Lung (tissue), 12 donors: ENCODE results near the gene NTHL1. TPM values are rescaled to one million over a fixed set of nuclear protein-coding genes. Genes with fewer than 3 reads are reported as not detected.

Experiments
- ATAC-seq: fragments of 200-7000 bp; cut with Tn5 transposase; one replicate; pipeline ENCODE4 v1.9.1; 2020; ENCODE audit warnings: moderate number of reproducible peaks; ENCODE audit not compliant: insufficient read depth, low FRiP score
- DNase-seq, 3 donors: peaks; one replicate each; pipeline ENCODE4 v3.0.0-alpha.2; 2013 to 2017
- H3K27ac ChIP-seq, 2 donors: one replicate each; pipeline ENCODE4 v1.5.1; 2013; ENCODE audit warnings: mild to moderate bottlenecking in 2 of 2, moderate library complexity in 2 of 2, control low read depth in 1 of 2, inconsistent platforms in 1 of 2, low read depth in 1 of 2, low read length in 1 of 2
- H3K27me3 ChIP-seq, 3 donors: one replicate each; pipeline ENCODE4 v1.5.1; 2013; ENCODE audit warnings: low read length in 2 of 3; ENCODE audit not compliant: control insufficient read depth in 3 of 3, insufficient read depth in 3 of 3
- H3K36me3 ChIP-seq, 4 donors: one replicate each; pipeline ENCODE4 v1.5.1; 2013; ENCODE audit warnings: low read length in 4 of 4, mild to moderate bottlenecking in 1 of 4, moderate library complexity in 1 of 4; ENCODE audit not compliant: control insufficient read depth in 4 of 4, insufficient read depth in 4 of 4
- H3K4me1 ChIP-seq, 5 donors: one replicate each; pipeline ENCODE4 v1.5.1; 2013; ENCODE audit warnings: low read length in 5 of 5, mild to moderate bottlenecking in 2 of 5, moderate library complexity in 1 of 5; ENCODE audit not compliant: control insufficient read depth in 5 of 5, insufficient read depth in 5 of 5
- H3K4me3 ChIP-seq: one replicate; pipeline ENCODE4 v1.5.1; 2013; ENCODE audit warnings: mild to moderate bottlenecking, control low read depth, moderate library complexity
- H3K9ac ChIP-seq, 2 donors: one replicate each; pipeline ENCODE4 v1.5.1; 2013; ENCODE audit warnings: low read length in 2 of 2, control low read depth in 1 of 2; ENCODE audit not compliant: insufficient read depth in 1 of 2
- H3K9me3 ChIP-seq, 4 donors: one replicate each; pipeline ENCODE4 v1.5.1; 2013; ENCODE audit warnings: low read length in 3 of 4, mild to moderate bottlenecking in 1 of 4, moderate library complexity in 1 of 4; ENCODE audit not compliant: control insufficient read depth in 4 of 4, insufficient read depth in 3 of 4
- WGBS, 2 donors: extraction: QIAGEN DNeasy Blood & Tissue Kit; methylation state at CpG; one replicate each; pipeline ENCODE4 v1.1.7; 2013; 5-methylcytosine and 5-hydroxymethylcytosine counted together
- polyA plus RNA-seq, 2 donors: library from polyadenylated mRNA; stranded (reverse); fragments of 200-250 nt; gene quantifications; one replicate each; pipeline ENCODE4 v1.2.1, GENCODE V29; 2013
- total RNA-seq, 2 donors: library from RNA; depleted of rRNA in 1 of 2; stranded (reverse); fragments of >200 nt in 1 of 2; gene quantifications; one replicate each; pipeline ENCODE4 v1.2.1, GENCODE V29; 2014 to 2021
- TF ChIP-seq, protein P1 (sequence below): IDR thresholded peaks from 2 replicates; pipeline ENCODE4 v1.5.1; 2012; ENCODE audit warnings: mild to moderate bottlenecking; ENCODE audit errors: control extremely low read depth, extremely low read depth
- donor health status: control.
- donor health status: control.
- donor health status: Bipolar disorder and iron deficiency.
- donor health status: healthy.
- donor health status: DM: yes; HTN: yes; CAD: no.

NTHL1 gene
- total and polyA plus RNA-seq, 4 donors, result 19.3 to 43.5 (median 29.1) TPM

- no peaks in the 10 kb centered on the region for H3K27me3 ChIP-seq
- ATAC-seq (no peak), DNase-seq (no peak)
- H3K4me3 ChIP-seq, result no peak overlapping the region
- no peaks in the 10 kb centered on the region for H3K9me3 ChIP-seq
- H3K27ac ChIP-seq, result no peak overlapping the region
- WGBS, 2 donors, result 93 to 99% methylated on average over 13 of the region's 13 CpGs
- peaks cover 7 to 70% (median 38%) of the 10 kb centered on the region in 4 donors for H3K36me3 ChIP-seq
- H3K9ac ChIP-seq, result no peak overlapping the region
- TF ChIP-seq, protein P1, sequence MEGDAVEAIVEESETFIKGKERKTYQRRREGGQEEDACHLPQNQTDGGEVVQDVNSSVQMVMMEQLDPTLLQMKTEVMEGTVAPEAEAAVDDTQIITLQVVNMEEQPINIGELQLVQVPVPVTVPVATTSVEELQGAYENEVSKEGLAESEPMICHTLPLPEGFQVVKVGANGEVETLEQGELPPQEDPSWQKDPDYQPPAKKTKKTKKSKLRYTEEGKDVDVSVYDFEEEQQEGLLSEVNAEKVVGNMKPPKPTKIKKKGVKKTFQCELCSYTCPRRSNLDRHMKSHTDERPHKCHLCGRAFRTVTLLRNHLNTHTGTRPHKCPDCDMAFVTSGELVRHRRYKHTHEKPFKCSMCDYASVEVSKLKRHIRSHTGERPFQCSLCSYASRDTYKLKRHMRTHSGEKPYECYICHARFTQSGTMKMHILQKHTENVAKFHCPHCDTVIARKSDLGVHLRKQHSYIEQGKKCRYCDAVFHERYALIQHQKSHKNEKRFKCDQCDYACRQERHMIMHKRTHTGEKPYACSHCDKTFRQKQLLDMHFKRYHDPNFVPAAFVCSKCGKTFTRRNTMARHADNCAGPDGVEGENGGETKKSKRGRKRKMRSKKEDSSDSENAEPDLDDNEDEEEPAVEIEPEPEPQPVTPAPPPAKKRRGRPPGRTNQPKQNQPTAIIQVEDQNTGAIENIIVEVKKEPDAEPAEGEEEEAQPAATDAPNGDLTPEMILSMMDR, result no peak
- no peaks in the 10 kb centered on the region for H3K4me1 ChIP-seq
Measured at GRCh38 chr16:2061526-2061925, 13.9 kb upstream of the NTHL1 start.

DNA sequence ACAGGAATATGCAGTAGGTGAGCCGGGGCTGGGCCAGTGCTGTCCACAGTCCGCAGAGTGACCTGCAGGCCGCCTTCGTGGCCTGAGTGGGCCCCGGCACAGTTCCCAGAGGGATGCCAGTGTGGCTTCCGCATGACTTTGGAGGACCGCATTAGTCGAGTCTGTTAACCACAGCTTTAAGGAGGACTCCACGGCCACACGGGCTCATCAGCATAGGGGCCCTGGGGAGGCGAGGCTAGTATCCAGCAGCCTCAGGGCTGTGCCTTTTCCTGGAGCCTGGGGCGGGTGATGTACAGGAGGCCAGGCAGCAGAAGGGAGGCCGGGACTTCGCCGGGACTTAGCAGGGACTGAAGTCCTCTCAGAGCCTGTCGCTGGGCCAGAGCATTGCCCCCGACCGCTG, 13.4 kb upstream of the NTHL1 start:
- no peaks in the 10 kb centered on the region for H3K9me3 ChIP-seq
- TF ChIP-seq, protein P1, result no peak
- ATAC-seq (no peak), DNase-seq (no peak)
- H3K36me3 ChIP-seq, result peaks cover 6 to 68% (median 35%) of the 10 kb centered on the region in 4 donors
- no peak overlapping the region for H3K27ac ChIP-seq
- no peaks in the 10 kb centered on the region for H3K4me1 ChIP-seq
- 96 to 97% methylated on average over 18 of the region's 18 CpGs for WGBS, 2 donors
- H3K4me3 ChIP-seq, result no peak overlapping the region
- H3K27me3 ChIP-seq, result no peaks in the 10 kb centered on the region
- no peak overlapping the region for H3K9ac ChIP-seq

DNA sequence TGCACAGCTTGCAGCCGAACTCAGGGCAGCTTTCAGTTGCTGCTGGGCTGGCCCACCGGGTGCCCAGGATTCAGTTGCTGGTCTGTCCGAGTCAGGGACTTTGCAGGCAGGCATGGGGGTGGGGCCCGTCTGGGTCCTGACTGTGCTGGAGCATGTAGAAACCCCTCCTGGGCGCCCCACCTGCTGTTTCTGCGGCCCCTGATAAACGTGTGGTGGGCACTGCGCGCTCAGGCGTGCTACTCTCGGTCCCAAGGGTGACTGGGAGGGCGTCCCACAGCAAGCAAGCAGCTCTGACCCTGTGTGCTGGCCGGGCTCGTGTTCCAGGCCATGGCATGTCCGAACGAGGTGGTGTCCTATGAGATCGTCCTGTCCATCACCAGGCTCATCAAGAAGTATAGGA, 12.7 kb upstream of the NTHL1 start:
- no peak for DNase-seq
- TF ChIP-seq, protein P1, result no peak

DNA sequence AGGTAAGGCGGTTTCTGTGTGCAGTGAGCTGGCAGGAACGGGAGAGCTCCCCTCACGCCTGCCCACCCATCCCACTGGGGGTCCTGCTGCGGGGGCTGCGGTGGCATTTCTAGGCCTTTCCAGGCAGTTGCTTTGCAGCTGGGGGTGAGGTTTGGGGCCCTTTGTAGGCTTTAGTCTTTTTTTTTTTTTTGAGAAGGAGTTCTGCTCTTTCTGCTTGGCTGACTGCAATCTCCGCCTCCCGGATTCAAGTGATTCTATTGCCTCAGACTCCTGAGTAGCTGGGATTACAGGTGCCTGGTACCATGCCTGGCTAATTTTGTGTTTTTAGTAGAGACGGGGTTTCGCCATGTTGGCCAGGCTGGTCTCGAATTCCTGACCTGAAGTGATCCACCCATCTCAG, 11.2 kb upstream of the NTHL1 start:
- no peak for DNase-seq
- 95 to 98% methylated on average over 10 of the region's 10 CpGs for WGBS, 2 donors
- Histone ChIP-seq H3K9ac (no peak overlapping the region), H3K4me1 (no peaks in the 10 kb centered on the region), H3K4me3 (no peak overlapping the region), H3K36me3 (peaks cover 0 to 68% (median 27%) of the 10 kb centered on the region in 4 donors), H3K9me3 (no peaks in the 10 kb centered on the region), H3K27ac (no peak overlapping the region), H3K27me3 (no peaks in the 10 kb centered on the region)
- TF ChIP-seq, protein P1, result no peak
- no peak for ATAC-seq

More for the DNA sequence above, 12.7 kb upstream of the NTHL1 start:
- no peaks in the 10 kb centered on the region for H3K9me3 ChIP-seq
- H3K4me1 ChIP-seq, result no peaks in the 10 kb centered on the region
- peaks cover 0 to 63% (median 30%) of the 10 kb centered on the region in 4 donors for H3K36me3 ChIP-seq
- no peak for ATAC-seq
- H3K4me3 ChIP-seq, result no peak overlapping the region
- H3K27ac ChIP-seq, result no peak overlapping the region
- H3K9ac ChIP-seq, result no peak overlapping the region
- WGBS, 2 donors, result 87 to 96% methylated on average over 17 of the region's 17 CpGs
- no peaks in the 10 kb centered on the region for H3K27me3 ChIP-seq
